HT1080 (cell line): ENCODE results near the gene PRTG. TPM values are rescaled to one million over a fixed set of nuclear protein-coding genes. Genes with fewer than 3 reads are reported as not detected.
A peak's percentile ranks its signal among the peaks of the same experiment; 100 is the strongest.
"Not testable (repeated sequence)": the region's sequence is repeated elsewhere in the genome, so short reads cannot be mapped to it uniquely, and the experiment has no call there.

ENCODE experiments used
- DNase-seq: peaks from one replicate; pipeline ENCODE4 v3.0.0-alpha.2; 2015; ENCODE audit warnings: low read depth
- polyA plus RNA-seq, 2 experiments: library from polyadenylated mRNA; depleted of rRNA; stranded (reverse); fragments of >200 nt; gene quantifications; 2 replicates each; pipeline ENCODE4 v1.2.3, GENCODE V29; 2015
- total RNA-seq: library from RNA; depleted of rRNA; stranded (reverse); fragments of >200 nt; shearing (Covaris generic); gene quantifications from 2 replicates; pipeline ENCODE4 v1.2.3, GENCODE V29; 2014; rRNA removed

PRTG gene, protein sequence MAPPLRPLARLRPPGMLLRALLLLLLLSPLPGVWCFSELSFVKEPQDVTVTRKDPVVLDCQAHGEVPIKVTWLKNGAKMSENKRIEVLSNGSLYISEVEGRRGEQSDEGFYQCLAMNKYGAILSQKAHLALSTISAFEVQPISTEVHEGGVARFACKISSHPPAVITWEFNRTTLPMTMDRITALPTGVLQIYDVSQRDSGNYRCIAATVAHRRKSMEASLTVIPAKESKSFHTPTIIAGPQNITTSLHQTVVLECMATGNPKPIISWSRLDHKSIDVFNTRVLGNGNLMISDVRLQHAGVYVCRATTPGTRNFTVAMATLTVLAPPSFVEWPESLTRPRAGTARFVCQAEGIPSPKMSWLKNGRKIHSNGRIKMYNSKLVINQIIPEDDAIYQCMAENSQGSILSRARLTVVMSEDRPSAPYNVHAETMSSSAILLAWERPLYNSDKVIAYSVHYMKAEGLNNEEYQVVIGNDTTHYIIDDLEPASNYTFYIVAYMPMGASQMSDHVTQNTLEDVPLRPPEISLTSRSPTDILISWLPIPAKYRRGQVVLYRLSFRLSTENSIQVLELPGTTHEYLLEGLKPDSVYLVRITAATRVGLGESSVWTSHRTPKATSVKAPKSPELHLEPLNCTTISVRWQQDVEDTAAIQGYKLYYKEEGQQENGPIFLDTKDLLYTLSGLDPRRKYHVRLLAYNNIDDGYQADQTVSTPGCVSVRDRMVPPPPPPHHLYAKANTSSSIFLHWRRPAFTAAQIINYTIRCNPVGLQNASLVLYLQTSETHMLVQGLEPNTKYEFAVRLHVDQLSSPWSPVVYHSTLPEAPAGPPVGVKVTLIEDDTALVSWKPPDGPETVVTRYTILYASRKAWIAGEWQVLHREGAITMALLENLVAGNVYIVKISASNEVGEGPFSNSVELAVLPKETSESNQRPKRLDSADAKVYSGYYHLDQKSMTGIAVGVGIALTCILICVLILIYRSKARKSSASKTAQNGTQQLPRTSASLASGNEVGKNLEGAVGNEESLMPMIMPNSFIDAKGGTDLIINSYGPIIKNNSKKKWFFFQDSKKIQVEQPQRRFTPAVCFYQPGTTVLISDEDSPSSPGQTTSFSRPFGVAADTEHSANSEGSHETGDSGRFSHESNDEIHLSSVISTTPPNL
- total RNA-seq = 3.3 and 8.4 TPM in 2 replicates
- polyA plus RNA-seq (2015; cell fraction: cytosol; rRNA removed) = 4.2 and 6.6 TPM in 2 replicates
- 9.3 and 10.1 TPM in 2 replicates for polyA plus RNA-seq (2015; cell fraction: nucleus; rRNA removed)

DNA sequence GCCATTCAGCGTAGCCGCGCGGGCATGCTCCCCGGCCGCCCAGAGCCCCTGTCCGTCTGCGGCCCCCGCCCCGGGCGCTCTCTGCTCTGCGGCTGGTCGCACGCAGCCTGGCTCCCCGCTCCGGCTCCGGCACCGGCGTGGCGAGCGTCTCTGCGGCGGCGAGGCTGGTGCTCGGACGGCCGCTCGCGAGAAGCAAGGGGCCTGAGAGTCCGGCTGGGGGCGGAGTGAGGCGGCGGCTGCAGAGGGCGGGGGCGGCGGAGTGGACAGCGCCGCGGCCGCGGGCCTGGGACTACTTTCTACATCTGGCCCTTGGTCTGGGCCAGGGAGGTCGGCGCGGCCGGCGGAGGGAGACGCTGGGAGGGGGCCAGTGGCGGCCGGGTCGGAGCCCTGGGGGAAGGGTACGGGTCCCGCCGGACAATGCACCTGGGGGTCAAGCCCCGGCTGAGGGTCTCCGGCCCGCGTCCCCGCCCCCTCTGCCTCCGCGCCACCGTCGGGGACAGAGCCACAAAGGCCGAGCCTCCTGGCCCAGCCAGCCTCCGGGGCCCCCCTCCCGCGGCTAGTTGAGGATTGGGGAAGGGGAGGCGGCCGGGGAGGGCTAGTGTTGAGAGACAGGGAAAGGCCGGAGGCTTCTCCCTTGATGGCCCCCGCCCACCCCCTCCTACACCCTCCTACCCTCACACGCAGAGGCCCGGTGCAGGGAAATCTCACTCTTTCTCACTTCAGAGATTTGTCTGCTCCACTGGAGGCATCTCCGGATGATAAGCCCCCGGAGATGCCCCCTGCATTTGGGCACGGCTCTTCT is at the start of gene PRTG:
TSS of gene PRTG (minus strand) at position 226 of the 802 bp plus-strand sequence. CDS start at position 5, 221 bp downstream.
- DNase-seq = peak; percentile 55

DNA sequence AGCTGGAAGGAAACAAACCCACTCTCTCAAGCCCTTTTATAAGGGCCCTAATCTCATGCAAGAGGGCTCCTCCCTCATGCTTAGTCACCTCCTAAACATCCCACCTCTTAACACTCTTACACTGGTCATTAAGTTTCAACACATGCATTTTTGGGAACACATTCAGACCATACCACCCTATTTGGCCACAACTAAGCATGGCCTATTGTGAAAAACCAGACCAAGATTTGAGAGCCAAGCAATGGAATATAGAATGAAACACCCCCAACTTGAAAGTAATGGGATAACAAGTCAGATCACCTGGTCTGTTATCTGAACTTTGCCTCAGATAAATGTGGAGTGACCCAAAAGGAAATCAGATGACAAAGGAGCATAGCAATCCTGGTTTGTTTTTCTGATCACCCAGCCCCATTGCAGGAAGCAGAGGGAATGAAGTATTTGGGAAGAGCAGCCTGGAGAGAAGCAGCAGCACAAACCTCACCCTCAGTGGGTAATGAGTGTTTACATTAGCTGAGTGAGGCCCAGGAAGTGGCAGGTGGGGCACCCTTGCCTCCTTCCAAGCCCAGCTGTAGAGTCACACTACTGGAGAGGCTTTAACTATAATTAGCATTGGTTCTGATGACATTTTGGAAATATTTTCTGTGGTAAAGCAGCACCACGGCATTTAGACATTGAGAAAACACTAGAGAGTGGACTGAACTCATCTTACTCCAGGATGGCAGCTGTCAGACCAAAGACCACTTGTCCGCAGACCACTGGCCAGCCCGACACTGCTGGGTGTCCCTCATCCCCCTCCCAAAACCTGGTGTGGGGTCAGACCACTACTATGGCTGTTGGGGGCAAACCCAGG is 48.8 kb upstream of the PRTG start:
- peak; percentile 70 for DNase-seq

DNA sequence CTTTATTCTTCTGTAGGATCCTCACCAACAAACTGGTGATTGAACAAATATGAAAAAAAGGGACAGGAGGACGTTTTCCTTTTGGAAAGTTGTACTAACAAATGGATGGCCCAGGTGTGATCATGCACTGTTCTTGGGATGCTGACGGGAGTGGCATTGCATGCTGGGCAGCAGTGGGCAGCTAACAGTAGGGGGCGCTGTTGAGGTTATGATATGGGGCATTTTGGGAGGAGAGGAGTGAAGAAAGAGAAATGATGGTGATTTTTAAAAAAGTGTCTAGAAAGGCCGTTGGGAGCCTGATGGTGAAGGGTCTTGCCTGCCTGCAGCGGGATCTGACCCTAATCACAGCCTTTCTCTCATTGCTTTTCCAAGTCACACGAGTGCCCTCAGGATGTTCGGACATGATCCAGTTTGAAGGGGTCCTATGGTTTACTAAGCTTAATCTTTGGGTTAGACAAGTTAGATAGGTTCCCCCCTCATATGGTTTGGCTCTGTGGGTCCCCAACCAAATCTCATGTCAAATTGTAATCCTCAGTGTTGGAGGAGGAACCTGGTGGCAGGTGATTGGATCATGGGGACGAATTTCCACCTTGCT is 46.2 kb upstream of the PRTG start:
- DNase-seq = peak; percentile 8

DNA sequence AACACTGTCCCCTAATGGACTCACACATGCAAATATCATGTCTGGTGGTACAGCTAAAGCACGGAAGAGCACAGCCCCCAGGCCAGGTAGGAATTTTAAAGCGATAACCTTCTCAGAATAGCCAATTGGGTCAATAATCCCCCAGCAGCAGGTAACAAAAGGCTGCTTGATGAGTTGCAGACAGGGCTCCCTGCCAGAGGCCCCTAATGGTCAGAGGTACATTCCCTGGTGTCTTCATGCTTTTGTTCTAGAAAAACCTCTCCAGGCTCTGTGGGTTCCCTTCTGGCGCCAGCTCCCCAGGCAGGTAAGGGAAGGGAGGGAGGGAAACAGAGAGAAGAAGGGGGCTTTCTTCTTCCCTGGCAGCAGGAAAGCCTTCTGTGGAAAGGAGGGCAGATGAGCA is 43.4 kb upstream of the PRTG start:
- no peak for DNase-seq

DNA sequence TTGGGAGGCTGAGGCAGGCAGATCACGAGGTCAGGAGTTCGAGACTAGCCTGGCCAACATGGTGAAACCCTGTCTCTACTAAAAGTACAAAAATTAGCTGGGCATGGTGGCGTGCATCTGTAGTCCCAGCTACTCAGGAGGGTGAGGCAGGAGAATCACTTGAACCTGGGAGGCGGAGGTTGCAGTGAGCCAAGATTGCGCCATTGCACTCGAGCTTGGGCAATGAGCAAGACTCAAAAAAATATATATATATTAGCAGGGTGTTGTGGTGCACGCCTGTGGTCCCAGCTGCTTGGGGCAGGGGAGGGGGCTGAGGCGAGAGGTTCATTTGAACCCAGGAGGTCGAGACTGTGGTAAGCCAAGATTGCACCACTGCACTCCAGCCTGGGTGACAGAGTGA is 42.6 kb upstream of the PRTG start:
- DNase-seq = not testable (repeated sequence)

DNA sequence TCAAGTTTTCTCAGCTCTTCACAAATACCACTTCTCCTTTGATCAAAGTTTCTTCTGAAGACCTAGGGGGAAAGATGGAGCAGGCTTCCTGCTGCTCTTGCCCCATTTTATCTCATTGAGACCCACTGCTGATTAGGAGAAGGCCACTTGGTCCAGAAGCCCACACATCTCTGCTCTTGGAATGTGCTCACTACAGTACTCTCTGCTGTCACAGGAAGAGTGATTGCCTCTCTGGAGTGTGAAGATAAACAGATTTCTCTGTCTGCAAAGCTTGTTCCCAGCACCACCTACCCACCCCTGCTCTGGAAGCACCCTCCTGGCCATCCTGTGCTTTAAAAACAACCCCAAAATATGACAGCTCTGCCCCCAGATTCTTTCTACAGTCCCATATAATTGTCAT is 41.3 kb upstream of the PRTG start:
- no peak for DNase-seq

DNA sequence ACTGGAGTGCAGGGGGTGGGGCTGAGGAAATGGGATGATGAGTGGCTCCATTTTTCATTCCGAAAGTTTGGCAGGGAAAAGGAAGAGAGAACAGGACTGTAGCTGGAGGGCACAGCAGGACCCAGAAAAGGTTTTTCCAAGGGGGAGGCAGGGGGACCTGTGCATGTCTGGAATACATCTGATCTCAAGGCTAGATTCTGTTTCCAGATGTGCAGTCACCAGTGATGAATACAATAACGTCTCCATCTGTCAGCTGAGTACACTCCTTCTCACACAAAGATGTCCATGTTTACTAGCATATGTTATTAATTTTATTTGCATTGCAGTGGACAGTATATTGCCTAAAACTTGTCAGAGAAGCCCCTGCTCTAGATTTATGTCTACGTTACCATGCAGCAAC is 39.9 kb upstream of the PRTG start:
- no peak for DNase-seq

DNA sequence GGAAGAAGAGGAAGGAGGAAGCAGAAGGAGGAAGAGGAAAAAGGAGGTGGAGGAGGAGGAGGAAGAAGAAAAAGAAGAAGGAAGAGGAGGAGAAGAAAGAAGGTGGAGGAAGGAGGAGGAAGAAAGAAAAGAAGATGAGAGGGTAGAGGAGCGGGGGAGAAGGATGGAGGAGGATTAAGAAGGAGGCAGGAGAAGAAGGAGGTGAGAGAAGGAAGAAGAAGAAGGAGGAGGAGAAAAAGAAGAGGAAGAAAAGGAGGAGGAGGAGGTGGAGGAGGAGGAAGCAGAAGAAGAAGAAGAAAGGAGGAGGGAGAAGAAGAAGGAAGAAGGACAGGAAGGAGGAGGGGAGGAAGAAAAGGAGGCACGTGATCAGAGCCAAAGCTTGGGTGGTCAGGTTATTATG is 37.3 kb upstream of the PRTG start:
- DNase-seq = no peak

DNA sequence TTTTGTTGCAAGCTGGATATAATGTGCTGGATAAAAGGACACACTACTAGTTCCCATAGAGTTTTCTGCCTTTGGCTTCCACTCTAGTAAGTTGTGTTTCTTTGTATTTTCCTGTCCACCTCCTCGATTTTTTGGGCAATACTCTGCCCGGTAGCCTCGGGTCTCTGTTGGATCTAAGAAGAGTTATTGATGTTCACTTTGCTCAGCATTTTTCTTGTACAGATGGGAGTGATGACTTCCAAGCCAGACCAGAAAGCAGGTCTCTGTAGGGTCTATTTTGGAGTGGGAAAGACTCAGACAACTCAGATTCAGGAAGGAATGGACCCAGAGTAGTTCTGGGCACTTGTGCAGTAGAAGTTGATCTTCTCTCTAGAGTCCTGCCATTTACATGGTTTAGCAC is 36.0 kb upstream of the PRTG start:
- DNase-seq = no peak

DNA sequence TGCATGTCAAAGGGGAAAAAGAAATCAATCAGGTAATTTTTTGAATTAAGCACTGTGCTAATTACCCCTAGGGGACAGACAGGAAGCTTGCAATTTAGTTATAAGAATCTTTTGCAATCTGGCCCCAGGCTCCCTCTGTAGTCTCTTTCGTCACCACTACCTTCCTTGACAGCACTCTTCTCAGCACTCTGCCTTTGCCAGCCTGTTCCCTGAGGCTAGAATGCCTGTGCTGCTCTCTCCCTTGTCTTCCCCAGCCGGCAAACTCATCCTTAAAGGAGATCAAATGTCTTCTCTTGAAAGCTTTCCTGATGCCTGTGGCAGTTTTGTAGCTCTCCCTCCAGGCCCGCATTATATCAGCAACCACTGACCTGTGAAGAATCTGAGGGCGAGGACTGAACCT is 32.4 kb upstream of the PRTG start:
- DNase-seq = no peak

DNA sequence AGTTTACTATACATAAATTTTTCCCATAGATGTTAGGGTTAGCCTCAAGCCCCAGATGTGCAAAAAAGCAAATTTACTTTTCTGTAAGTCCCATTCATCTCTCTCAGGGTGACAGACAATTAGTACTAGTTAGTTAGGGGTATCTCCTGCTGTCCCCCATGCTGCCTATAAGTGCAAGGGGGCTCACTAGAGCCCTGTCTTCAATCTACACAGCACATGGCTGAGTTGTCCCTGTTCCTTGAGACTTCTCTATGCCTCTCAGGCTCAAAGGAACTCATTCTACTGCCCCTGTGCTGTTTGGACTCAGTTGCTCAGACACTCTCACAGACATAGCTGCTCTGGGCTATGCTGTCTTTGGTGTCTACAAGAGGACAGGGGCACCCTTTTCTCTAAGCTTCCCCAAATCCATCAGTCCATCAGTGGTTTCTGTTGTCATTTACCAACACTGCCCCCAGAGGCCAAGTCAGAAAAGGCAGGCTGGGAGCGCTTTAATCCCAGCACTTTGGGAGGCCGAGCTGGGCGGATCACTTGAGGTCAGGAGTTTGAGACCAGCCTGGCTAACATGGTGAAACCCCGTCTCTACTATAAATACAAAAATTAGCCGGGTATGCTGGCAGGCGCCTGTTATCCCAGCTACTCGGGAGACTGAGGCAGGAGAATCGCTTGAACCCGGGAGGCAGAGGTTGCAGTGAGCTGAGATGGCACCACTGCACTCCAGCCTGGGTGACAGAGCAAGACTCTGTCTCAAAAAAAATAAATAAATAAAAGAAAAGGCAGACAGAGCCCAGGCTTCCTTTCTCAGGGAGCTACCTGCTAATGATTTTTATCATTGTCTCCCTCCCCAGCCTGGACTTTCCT is 31.4 kb upstream of the PRTG start:
- DNase-seq = peak; percentile 41

DNA sequence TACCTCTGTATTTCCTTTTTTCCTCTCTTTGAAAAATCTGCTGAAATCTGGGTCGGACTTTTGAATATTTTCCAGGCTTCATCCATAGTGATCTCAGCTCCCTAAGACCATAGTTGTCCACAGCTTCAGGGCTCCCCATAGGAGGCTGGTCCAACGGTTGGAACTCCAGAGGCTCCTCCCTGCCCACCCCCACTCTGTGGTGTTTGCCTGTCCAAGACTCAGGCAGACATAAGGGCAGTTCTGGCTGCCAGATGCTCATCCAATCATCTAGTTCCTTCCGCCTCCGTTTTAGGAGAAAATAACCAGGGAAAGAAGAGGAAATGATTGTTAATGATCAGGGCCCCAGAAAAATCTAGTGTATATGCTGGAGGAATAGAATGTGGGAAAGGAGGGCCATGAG is 27.9 kb upstream of the PRTG start:
- DNase-seq = no peak

DNA sequence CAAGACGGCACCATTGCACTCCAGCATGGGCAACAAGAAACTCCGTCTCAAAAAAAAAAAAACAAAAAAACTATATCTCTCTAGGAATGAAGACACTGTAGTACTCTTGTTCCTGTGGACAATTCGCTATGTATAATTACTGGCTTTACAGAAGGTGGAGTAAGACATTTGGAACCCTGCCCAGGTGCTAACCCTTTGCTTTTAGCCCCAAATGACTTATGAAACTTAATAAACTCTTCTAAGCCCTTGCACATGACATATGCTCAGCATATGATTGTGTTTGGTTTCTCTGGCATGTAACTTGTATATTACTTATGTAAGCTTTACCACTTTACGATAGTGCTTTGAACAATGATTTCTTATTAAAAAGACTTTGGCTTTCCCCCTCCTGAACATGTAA is 27.3 kb upstream of the PRTG start:
- DNase-seq = no peak

DNA sequence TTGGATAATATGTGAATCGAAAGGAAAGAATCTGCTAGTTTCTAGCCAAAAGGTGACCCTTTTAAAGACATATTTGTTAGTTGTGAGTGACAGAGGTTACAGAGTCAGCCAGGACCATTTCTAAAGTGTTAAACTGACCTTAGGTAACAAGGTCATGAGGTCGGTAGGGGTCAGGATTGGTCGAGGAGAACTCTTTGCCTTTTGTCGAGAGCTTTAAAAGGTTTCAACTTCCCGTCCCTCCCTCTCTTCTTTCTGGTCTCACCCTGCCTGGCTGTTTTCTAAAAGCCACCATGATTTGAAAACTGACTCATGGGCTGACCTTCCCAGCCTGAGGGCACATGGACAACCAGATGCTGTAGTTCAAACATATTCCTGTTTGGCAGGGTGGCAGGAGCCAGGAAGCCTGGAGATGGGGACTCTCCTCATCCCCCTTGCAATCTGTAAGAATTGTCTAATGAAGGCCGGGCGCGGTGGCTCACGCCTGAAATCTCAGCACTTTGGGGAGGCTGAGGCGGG is 25.8 kb upstream of the PRTG start:
- no peak for DNase-seq

DNA sequence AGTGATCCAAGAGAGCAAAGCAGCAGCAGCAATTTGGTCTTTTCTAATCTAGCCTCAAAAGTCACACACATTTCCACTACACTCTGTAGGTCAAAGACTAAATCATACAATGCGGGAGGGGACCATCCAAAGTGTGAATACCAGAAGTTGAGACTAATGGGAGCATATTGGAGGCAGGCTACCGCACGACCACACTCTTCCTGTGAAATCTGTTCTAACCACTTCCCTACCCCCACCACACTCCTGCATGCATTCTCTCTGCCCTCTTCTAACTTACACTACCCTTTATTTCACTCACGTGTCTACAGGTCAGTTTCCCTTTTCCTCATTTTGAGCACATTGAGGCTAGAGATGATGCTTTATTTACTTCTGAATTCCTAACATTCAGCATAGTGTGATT is 23.7 kb upstream of the PRTG start:
- no peak for DNase-seq

DNA sequence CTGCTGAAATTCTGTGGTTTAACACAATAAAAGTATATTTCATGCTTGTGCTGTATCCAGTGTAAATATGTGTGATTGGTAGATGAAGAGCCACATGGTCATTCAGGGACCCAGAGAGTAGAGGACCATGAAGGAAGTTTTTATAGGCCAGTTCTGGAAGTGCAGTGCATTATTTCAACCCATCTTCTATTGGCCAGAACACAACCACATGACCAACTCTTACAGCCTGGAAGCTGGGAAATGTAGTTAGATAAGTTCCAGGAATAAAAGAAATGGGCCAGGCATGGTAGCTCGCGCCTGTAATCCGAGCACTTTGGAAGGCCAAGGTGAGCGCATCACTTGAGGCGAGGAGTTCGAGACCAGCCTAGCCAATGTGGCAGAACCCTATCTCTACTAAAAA is 21.4 kb upstream of the PRTG start:
- peak; percentile 17 for DNase-seq

DNA sequence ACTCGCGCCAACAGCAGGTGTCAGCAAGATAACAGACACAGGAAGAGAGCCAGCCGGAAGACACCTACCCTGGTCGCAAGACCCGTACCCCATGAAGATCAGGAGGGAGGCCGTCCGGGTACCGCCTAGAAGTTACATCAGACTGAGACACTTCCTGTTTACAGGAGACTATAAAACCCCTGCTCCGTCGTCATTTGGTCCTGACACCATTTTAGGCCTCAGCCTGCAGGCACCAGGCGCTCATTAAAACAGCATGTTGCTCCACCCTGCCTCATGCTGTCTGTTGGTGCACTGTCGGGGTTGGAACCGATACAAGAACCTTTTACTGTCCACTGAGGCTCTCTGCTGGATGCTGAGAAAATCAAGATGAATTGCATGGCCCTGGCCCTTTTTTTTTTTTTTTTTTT is 15.6 kb upstream of the PRTG start:
- no peak for DNase-seq

DNA sequence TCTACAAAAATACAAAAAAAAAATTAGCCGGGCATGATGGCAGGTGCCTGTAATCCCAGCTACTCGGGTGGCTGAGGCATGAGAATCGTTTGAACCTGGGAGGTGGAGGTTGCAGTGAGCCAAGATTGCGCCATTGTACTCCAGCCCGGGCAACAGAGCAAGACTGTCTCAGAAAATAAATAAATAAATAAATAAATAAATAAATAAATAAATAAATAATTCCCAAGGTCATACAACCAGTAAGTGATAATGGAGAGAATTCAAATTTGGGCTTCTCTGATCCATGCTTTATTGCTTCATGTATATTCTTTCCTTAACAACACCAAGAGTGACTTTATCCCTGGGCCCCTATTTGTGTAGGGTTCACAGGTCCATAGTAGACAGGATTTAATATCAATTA is 10.5 kb upstream of the PRTG start:
- DNase-seq = not testable (repeated sequence)
